HG02973 (cell line): Measurements from ENCODE around the gene KRTAP19-1.

Source experiments
- ATAC-seq: cut with Tn5 transposase; IDR thresholded peaks from one replicate; pipeline ENCODE4 v1.9.1; 2021; ENCODE audit warnings: moderate library complexity; ENCODE audit not compliant: unreplicated experiment

KRTAP19-1 gene

DNA sequence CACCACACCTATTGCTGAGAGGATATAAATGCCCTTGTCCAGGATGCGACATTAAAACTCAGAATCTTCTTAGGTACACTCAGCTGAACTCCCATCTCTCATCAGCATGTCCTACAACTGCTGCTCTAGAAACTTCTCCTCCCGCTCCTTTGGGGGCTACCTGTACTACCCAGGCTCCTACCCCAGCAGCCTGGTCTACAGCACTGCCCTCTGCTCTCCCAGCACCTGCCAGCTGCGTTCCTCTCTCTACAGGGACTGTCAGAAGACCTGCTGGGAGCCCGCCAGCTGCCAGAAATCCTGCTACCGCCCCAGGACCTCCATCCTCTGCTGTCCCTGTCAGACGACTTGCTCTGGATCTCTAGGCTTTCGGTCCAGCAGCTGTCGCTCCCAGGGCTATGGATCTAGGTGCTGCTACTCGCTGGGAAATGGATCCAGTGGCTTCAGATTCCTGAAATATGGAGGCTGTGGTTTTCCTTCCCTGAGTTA is 50.0 kb downstream of the KRTAP19-1 start, which contains the start of gene KRTAP13-4:
KRTAP13-4 (plus strand) TSS at position 51 of the 486 bp plus-strand sequence; CDS start at position 107, 56 bp downstream.
- no peak for ATAC-seq
